Activated T-cell treated with anti-CD3 and anti-CD28 coated beads, Interleukin-2, amount 50 U/mL, for 72 hours (primary cell): ENCODE measurements around the gene SERINC5. TPM values are rescaled to one million over a fixed set of nuclear protein-coding genes. Genes with fewer than 3 reads are reported as not detected.

ENCODE experiments used
- ATAC-seq, 2 donors: fragments of 150-1000 bp; cut with Tn5 transposase; replicated peaks in 1 of 2; 2 replicates each; pipeline ENCODE4 v1.10.0; 2021; ENCODE audit warnings: moderate library complexity in 2 of 2, mild to moderate bottlenecking in 1 of 2
- DNase-seq, 2 donors: peaks; one replicate each; pipeline ENCODE4 v3.0.0; 2021 to 2022; ENCODE audit warnings: mixed read lengths in 1 of 2
- H3K27ac Mint-ChIP-seq: one replicate; pipeline ENCODE4 v1.8.0; 2022; ENCODE audit warnings: mild to moderate bottlenecking, moderate library complexity, mixed read lengths
- H3K27me3 Mint-ChIP-seq: one replicate; pipeline ENCODE4 v1.8.0; 2022; ENCODE audit warnings: low read depth, mixed read lengths
- H3K36me3 Mint-ChIP-seq, 2 donors: one replicate each; pipeline ENCODE4 v1.8.0; 2022; ENCODE audit warnings: mixed read lengths in 2 of 2, mild to moderate bottlenecking in 1 of 2; ENCODE audit not compliant: insufficient read depth in 2 of 2
- H3K4me1 Mint-ChIP-seq: one replicate; pipeline ENCODE4 v1.8.0; 2022; ENCODE audit warnings: low read depth, mixed read lengths
- H3K4me3 Mint-ChIP-seq, 2 donors: one replicate each; pipeline ENCODE4 v1.8.0; 2022; ENCODE audit warnings: mild to moderate bottlenecking in 2 of 2, mixed read lengths in 2 of 2, moderate library complexity in 2 of 2
- H3K9me3 Mint-ChIP-seq, 2 donors: one replicate each; pipeline ENCODE4 v1.8.0; 2022; ENCODE audit warnings: mixed read lengths in 2 of 2
- total RNA-seq, 2 donors: library from RNA; stranded (reverse); gene quantifications; one replicate each; pipeline ENCODE4 v1.2.3, GENCODE V29; 2022

SERINC5 gene
- total RNA-seq, 2 donors from 2014 or later = 41.1 to 48.3 TPM

- Mint-ChIP-seq H3K4me1 (peaks cover 95% of the 10 kb centered on the region), H3K4me3 (peak overlapping the region; percentile 69 to 72), H3K36me3 (peaks cover 2 to 5% of the 10 kb centered on the region in 2 donors), H3K27me3 (no peaks in the 10 kb centered on the region), H3K9me3 (no peaks in the 10 kb centered on the region), H3K27ac (peak overlapping the region; percentile 88)
- DNase-seq (peak; percentile 42 to 59), ATAC-seq (peak; percentile 61 to 84)
These were observed 21.5 kb downstream of the SERINC5 start for GRCh38 chr5:80234116-80234948.

GRCh38 chr5:80231693-80232092 is 24.2 kb downstream of the SERINC5 start:
- Mint-ChIP-seq H3K36me3 (peaks cover 2 to 7% of the 10 kb centered on the region in 2 donors), H3K9me3 (no peaks in the 10 kb centered on the region), H3K4me1 (peaks cover 86% of the 10 kb centered on the region), H3K27me3 (no peaks in the 10 kb centered on the region), H3K4me3 (peak overlapping the region in 1 of 2 donors; percentile 22), H3K27ac (peak overlapping the region; percentile 68)
- no peak for DNase-seq
- ATAC-seq = no peak

- Mint-ChIP-seq H3K36me3 (peaks cover 2 to 6% of the 10 kb centered on the region in 2 donors), H3K4me3 (peak overlapping the region; percentile 3 to 22), H3K9me3 (no peaks in the 10 kb centered on the region), H3K27me3 (no peaks in the 10 kb centered on the region), H3K27ac (peak overlapping the region; percentile 68), H3K4me1 (peaks cover 86% of the 10 kb centered on the region)
- ATAC-seq (peak; percentile 8 to 60), DNase-seq (peak in 1 of 2 donors; percentile 30)
These were observed 24.6 kb downstream of the SERINC5 start for GRCh38 chr5:80231243-80231642.

- DNase-seq = no peak
- Mint-ChIP-seq H3K27ac (peak overlapping the region; percentile 68), H3K4me1 (peaks cover 86% of the 10 kb centered on the region)
These were observed 25.4 kb downstream of the SERINC5 start for GRCh38 chr5:80230269-80230992.

GRCh38 chr5:80229902-80230255 is 26.0 kb downstream of the SERINC5 start:
- no peak for ATAC-seq
- Mint-ChIP-seq H3K27ac (peak overlapping the region; percentile 38), H3K9me3 (no peaks in the 10 kb centered on the region), H3K27me3 (no peaks in the 10 kb centered on the region), H3K4me1 (peaks cover 86% of the 10 kb centered on the region), H3K4me3 (peak overlapping the region in 1 of 2 donors; percentile 18), H3K36me3 (peaks cover 2 to 8% of the 10 kb centered on the region in 2 donors)
- no peak for DNase-seq

More at GRCh38 chr5:80230269-80230992, 25.4 kb downstream of the SERINC5 start:
- peaks cover 2 to 6% of the 10 kb centered on the region in 2 donors for H3K36me3 Mint-ChIP-seq
- no peaks in the 10 kb centered on the region for H3K27me3 Mint-ChIP-seq
- peak overlapping the region; percentile 18 to 23 for H3K4me3 Mint-ChIP-seq
- no peaks in the 10 kb centered on the region for H3K9me3 Mint-ChIP-seq
- no peak for ATAC-seq

- H3K9me3 Mint-ChIP-seq = no peaks in the 10 kb centered on the region
- H3K27me3 Mint-ChIP-seq = no peaks in the 10 kb centered on the region
- peak overlapping the region; percentile 90 for H3K27ac Mint-ChIP-seq
- peaks cover 81% of the 10 kb centered on the region for H3K4me1 Mint-ChIP-seq
- peaks cover 0 to 8% of the 10 kb centered on the region in 2 donors for H3K36me3 Mint-ChIP-seq
- ATAC-seq (no peak), DNase-seq (no peak)
- H3K4me3 Mint-ChIP-seq = no peak overlapping the region
These were observed 27.8 kb downstream of the SERINC5 start for GRCh38 chr5:80227979-80228596.

- Mint-ChIP-seq H3K27ac (peak overlapping the region; percentile 87), H3K4me3 (peak overlapping the region; percentile 70 to 76), H3K4me1 (peaks cover 67% of the 10 kb centered on the region), H3K9me3 (no peaks in the 10 kb centered on the region), H3K36me3 (peaks cover 0 to 6% of the 10 kb centered on the region in 2 donors), H3K27me3 (no peaks in the 10 kb centered on the region)
- ATAC-seq (peak in 1 of 2 donors; percentile 37), DNase-seq (no peak)
These were observed 29.9 kb downstream of the SERINC5 start for GRCh38 chr5:80225934-80226326.

GRCh38 chr5:80225189-80225933 is 30.5 kb downstream of the SERINC5 start:
- Mint-ChIP-seq H3K4me3 (peak overlapping the region; percentile 70 to 76), H3K27ac (peak overlapping the region; percentile 48), H3K36me3 (peaks cover 0 to 6% of the 10 kb centered on the region in 2 donors), H3K27me3 (no peaks in the 10 kb centered on the region), H3K9me3 (no peaks in the 10 kb centered on the region), H3K4me1 (peaks cover 67% of the 10 kb centered on the region)
- ATAC-seq (no peak), DNase-seq (no peak)

GRCh38 chr5:80223561-80223960 is 32.3 kb downstream of the SERINC5 start:
- H3K36me3 Mint-ChIP-seq = peaks cover 0 to 5% of the 10 kb centered on the region in 2 donors
- H3K27me3 Mint-ChIP-seq = no peaks in the 10 kb centered on the region

GRCh38 chr5:80220245-80220897 is 35.5 kb downstream of the SERINC5 start:
- peaks cover 0 to 5% of the 10 kb centered on the region in 2 donors for H3K36me3 Mint-ChIP-seq
- H3K4me1 Mint-ChIP-seq = peaks cover 76% of the 10 kb centered on the region
- H3K9me3 Mint-ChIP-seq = no peaks in the 10 kb centered on the region
- H3K27ac Mint-ChIP-seq = no peak overlapping the region
- DNase-seq = no peak
- no peaks in the 10 kb centered on the region for H3K27me3 Mint-ChIP-seq
- ATAC-seq = no peak
- H3K4me3 Mint-ChIP-seq = no peak overlapping the region

More at GRCh38 chr5:80223561-80223960, 32.3 kb downstream of the SERINC5 start:
- DNase-seq (no peak), ATAC-seq (no peak)
- no peak overlapping the region for H3K27ac Mint-ChIP-seq
- H3K4me3 Mint-ChIP-seq = no peak overlapping the region
- H3K9me3 Mint-ChIP-seq = no peaks in the 10 kb centered on the region
- H3K4me1 Mint-ChIP-seq = peaks cover 70% of the 10 kb centered on the region

GRCh38 chr5:80219391-80219790 is 36.5 kb downstream of the SERINC5 start:
- DNase-seq = no peak
- no peak for ATAC-seq
- Mint-ChIP-seq H3K27me3 (no peaks in the 10 kb centered on the region), H3K27ac (peak overlapping the region; percentile 88), H3K4me3 (peak overlapping the region; percentile 59), H3K4me1 (peaks cover 79% of the 10 kb centered on the region), H3K36me3 (peaks cover 0 to 3% of the 10 kb centered on the region in 2 donors), H3K9me3 (peaks cover 2 to 3% of the 10 kb centered on the region in 2 donors)

GRCh38 chr5:80217667-80218066 is 38.2 kb downstream of the SERINC5 start:
- ATAC-seq = no peak
- H3K36me3 Mint-ChIP-seq = peaks cover 0 to 2% of the 10 kb centered on the region in 2 donors
- no peak for DNase-seq
- H3K4me1 Mint-ChIP-seq = peaks cover 89% of the 10 kb centered on the region
- peaks cover 2 to 3% of the 10 kb centered on the region in 2 donors for H3K9me3 Mint-ChIP-seq
- peak overlapping the region; percentile 58 to 66 for H3K4me3 Mint-ChIP-seq
- H3K27me3 Mint-ChIP-seq = no peaks in the 10 kb centered on the region
- peak overlapping the region; percentile 22 for H3K27ac Mint-ChIP-seq
